Osteoblast (primary cell): ENCODE measurements around the gene RASL11B. TPM values are rescaled to one million over a fixed set of nuclear protein-coding genes. Genes with fewer than 3 reads are reported as not detected.
A peak's percentile ranks its signal among the peaks of the same experiment; 100 is the strongest.

Experiments used
- DNase-seq: peaks from one replicate; pipeline ENCODE4 v3.0.0; 2011; ENCODE audit warnings: low spot score, mixed read lengths; ENCODE audit not compliant: insufficient read length; ENCODE audit errors: missing footprints
- H2AFZ ChIP-seq: 2 replicates; pipeline ENCODE4 v1.6.0; 2011; ENCODE audit warnings: mild to moderate bottlenecking, low read length
- H3K27ac ChIP-seq: 2 replicates; pipeline ENCODE4 v1.5.1; 2011; ENCODE audit warnings: mild to moderate bottlenecking, low read depth, low read length, moderate library complexity
- H3K27me3 ChIP-seq: 2 replicates; pipeline ENCODE4 v1.6.0; 2012; ENCODE audit warnings: mild to moderate bottlenecking, control low read depth, inconsistent platforms, low read length, moderate library complexity; ENCODE audit not compliant: insufficient read depth
- H3K36me3 ChIP-seq: 2 replicates; pipeline ENCODE4 v1.5.1; 2011; ENCODE audit warnings: mild to moderate bottlenecking, low read length, control low read depth, moderate library complexity; ENCODE audit not compliant: insufficient read depth
- H3K4me1 ChIP-seq: 2 replicates; pipeline ENCODE4 v1.5.1; 2011; ENCODE audit warnings: mild to moderate bottlenecking, low read length, control low read depth, moderate library complexity; ENCODE audit not compliant: insufficient read depth
- H3K4me2 ChIP-seq: 2 replicates; pipeline ENCODE4 v1.6.0; 2011; ENCODE audit warnings: mild to moderate bottlenecking, low read length; ENCODE audit not compliant: insufficient read depth
- H3K4me3 ChIP-seq: fragments of 200-600 bp; sonication (generic); 3 replicates; pipeline ENCODE4 v1.5.1; 2012; ENCODE audit warnings: mild to moderate bottlenecking, low read length, inconsistent platforms; ENCODE audit not compliant: insufficient read depth
- H3K79me2 ChIP-seq: 2 replicates; pipeline ENCODE4 v1.6.0; 2012; ENCODE audit warnings: mild to moderate bottlenecking, low read length, control low read depth, inconsistent platforms; ENCODE audit not compliant: insufficient read depth
- H3K9me3 ChIP-seq: 2 replicates; pipeline ENCODE4 v1.5.1; 2011; ENCODE audit warnings: low read depth, low read length, control low read depth
- H4K20me1 ChIP-seq: 2 replicates; pipeline ENCODE4 v1.6.0; 2012; ENCODE audit warnings: mild to moderate bottlenecking, low read length, control low read depth; ENCODE audit not compliant: insufficient read depth
- total RNA-seq: library from RNA; depleted of rRNA; stranded (reverse); fragments of >200 nt; gene quantifications from 2 replicates; pipeline ENCODE4 v1.2.3, GENCODE V29; 2012
- TF ChIP-seq, protein P1 (sequence below): IDR thresholded peaks from 2 replicates; pipeline ENCODE4 v1.5.1; 2011; ENCODE audit warnings: mild to moderate bottlenecking, low read depth, low read length, moderate library complexity; ENCODE audit errors: extremely low read depth

The RASL11B gene
- total RNA-seq, 1 donor, result under 0.01 TPM

GRCh38 chr4:52850406-52851124 lies 11.6 kb upstream of the RASL11B start:
- Histone ChIP-seq H4K20me1 (no peaks in the 10 kb centered on the region), H3K4me3 (no peak overlapping the region), H2AFZ (no peak overlapping the region), H3K36me3 (no peaks in the 10 kb centered on the region), H3K27ac (no peak overlapping the region), H3K4me1 (peaks cover 5% of the 10 kb centered on the region), H3K79me2 (no peaks in the 10 kb centered on the region), H3K4me2 (no peak overlapping the region), H3K27me3 (no peaks in the 10 kb centered on the region), H3K9me3 (no peaks in the 10 kb centered on the region)
- TF ChIP-seq, protein P1, sequence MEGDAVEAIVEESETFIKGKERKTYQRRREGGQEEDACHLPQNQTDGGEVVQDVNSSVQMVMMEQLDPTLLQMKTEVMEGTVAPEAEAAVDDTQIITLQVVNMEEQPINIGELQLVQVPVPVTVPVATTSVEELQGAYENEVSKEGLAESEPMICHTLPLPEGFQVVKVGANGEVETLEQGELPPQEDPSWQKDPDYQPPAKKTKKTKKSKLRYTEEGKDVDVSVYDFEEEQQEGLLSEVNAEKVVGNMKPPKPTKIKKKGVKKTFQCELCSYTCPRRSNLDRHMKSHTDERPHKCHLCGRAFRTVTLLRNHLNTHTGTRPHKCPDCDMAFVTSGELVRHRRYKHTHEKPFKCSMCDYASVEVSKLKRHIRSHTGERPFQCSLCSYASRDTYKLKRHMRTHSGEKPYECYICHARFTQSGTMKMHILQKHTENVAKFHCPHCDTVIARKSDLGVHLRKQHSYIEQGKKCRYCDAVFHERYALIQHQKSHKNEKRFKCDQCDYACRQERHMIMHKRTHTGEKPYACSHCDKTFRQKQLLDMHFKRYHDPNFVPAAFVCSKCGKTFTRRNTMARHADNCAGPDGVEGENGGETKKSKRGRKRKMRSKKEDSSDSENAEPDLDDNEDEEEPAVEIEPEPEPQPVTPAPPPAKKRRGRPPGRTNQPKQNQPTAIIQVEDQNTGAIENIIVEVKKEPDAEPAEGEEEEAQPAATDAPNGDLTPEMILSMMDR, result no peak
- no peak for DNase-seq

- H3K27ac ChIP-seq, result no peak overlapping the region
- no peaks in the 10 kb centered on the region for H3K27me3 ChIP-seq
- H3K4me2 ChIP-seq, result no peak overlapping the region
- TF ChIP-seq, protein P1, result no peak
- peaks cover 5% of the 10 kb centered on the region for H3K4me1 ChIP-seq
- no peak for DNase-seq
- H3K9me3 ChIP-seq, result no peaks in the 10 kb centered on the region
- no peaks in the 10 kb centered on the region for H3K79me2 ChIP-seq
- no peaks in the 10 kb centered on the region for H4K20me1 ChIP-seq
- H3K36me3 ChIP-seq, result no peaks in the 10 kb centered on the region
- H3K4me3 ChIP-seq, result no peak overlapping the region
- H2AFZ ChIP-seq, result no peak overlapping the region
These were observed 10.1 kb upstream of the RASL11B start for GRCh38 chr4:52852041-52852440.

- H3K4me2 ChIP-seq, result peak overlapping the region; percentile 36
- H3K27me3 ChIP-seq, result no peaks in the 10 kb centered on the region
- H4K20me1 ChIP-seq, result no peaks in the 10 kb centered on the region
- H3K9me3 ChIP-seq, result no peaks in the 10 kb centered on the region
- no peak overlapping the region for H2AFZ ChIP-seq
- H3K36me3 ChIP-seq, result no peaks in the 10 kb centered on the region
- H3K4me3 ChIP-seq, result no peak overlapping the region
- TF ChIP-seq, protein P1, result no peak
- no peaks in the 10 kb centered on the region for H3K79me2 ChIP-seq
- no peak overlapping the region for H3K27ac ChIP-seq
- H3K4me1 ChIP-seq, result peaks cover 5% of the 10 kb centered on the region
- no peak for DNase-seq
These were observed 9.4 kb upstream of the RASL11B start for GRCh38 chr4:52852711-52853110.

- Histone ChIP-seq H3K79me2 (no peaks in the 10 kb centered on the region), H3K4me3 (no peak overlapping the region), H3K27me3 (no peaks in the 10 kb centered on the region), H3K4me1 (peaks cover 5% of the 10 kb centered on the region), H3K36me3 (no peaks in the 10 kb centered on the region), H3K9me3 (peaks cover 5% of the 10 kb centered on the region), H4K20me1 (no peaks in the 10 kb centered on the region), H3K4me2 (no peak overlapping the region), H3K27ac (no peak overlapping the region), H2AFZ (no peak overlapping the region)
- peak; percentile 83 for DNase-seq
- TF ChIP-seq, protein P1, result no peak
These were observed 8.8 kb upstream of the RASL11B start for GRCh38 chr4:52853351-52853750.
